Activated T-helper 17 cell treated with anti-CD3 and anti-CD28 coated beads, Interleukin-2, amount 50 U/mL, for 72 hours (primary cell): ENCODE measurements around the gene PLPP2. TPM values are rescaled to one million over a fixed set of nuclear protein-coding genes. Genes with fewer than 3 reads are reported as not detected.
A peak's percentile ranks its signal among the peaks of the same experiment; 100 is the strongest.

Experiments
- ATAC-seq: fragments of 150-1000 bp; cut with Tn5 transposase; replicated peaks from 2 replicates; pipeline ENCODE4 v1.10.0; 2021; ENCODE audit warnings: mild to moderate bottlenecking, moderate library complexity
- H3K27ac Mint-ChIP-seq: one replicate; pipeline ENCODE4 v1.8.0; 2022; ENCODE audit warnings: mixed read lengths
- H3K27me3 Mint-ChIP-seq: one replicate; pipeline ENCODE4 v1.8.0; 2022; ENCODE audit warnings: mixed read lengths
- H3K36me3 Mint-ChIP-seq: one replicate; pipeline ENCODE4 v1.8.0; 2022; ENCODE audit warnings: low read depth, mild to moderate bottlenecking, mixed read lengths
- H3K4me1 Mint-ChIP-seq: one replicate; pipeline ENCODE4 v1.8.0; 2022; ENCODE audit warnings: mixed read lengths
- H3K4me3 Mint-ChIP-seq: one replicate; pipeline ENCODE4 v1.8.0; 2022; ENCODE audit warnings: mild to moderate bottlenecking, mixed read lengths
- H3K9me3 Mint-ChIP-seq: one replicate; pipeline ENCODE4 v1.8.0; 2022; ENCODE audit warnings: mixed read lengths
- total RNA-seq, 2 donors: library from RNA; stranded (reverse); gene quantifications; one replicate each; pipeline ENCODE4 v1.2.3, GENCODE V29; 2022

The PLPP2 gene
- total RNA-seq, 2 donors from 2014 or later, result 1.3 to 3.8 TPM

DNA sequence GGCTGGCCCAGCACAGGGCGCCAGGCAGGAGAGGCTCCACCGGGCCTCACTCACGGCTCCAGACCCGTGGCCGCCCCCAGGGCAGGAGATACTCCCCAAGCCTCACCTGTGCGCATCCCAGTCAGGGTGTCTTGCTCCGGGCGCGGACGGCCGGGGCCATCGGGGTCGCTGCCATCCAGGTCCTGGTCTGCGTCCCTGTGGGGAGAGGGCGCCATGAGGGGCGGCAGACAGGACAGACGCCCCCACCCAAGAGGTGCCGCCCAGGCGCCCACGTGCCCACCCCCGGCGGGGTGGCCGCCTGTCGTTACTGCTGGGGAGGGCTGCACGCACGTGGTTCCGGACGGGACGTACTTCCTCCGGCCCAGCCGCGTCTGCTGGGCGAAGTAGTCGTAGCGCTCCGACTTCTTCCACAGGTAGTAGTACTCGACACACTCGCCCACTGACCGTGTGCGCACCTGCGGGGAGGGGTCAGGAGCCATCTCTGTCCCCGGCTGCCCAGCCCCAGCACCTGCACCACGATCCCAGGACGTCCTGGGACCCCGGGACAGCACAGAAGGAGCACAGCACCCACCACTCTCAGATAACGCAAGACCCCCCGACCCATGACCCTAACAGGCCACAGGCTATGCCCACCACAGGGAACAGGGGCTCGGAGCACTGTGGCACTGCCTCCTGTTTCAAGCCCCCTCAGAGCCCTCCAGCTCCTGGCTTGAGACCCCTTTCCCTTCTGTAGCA, 17.4 kb upstream of the PLPP2 start:
- Mint-ChIP-seq H3K27me3 (no peaks in the 10 kb centered on the region), H3K36me3 (peaks cover 24% of the 10 kb centered on the region)

DNA sequence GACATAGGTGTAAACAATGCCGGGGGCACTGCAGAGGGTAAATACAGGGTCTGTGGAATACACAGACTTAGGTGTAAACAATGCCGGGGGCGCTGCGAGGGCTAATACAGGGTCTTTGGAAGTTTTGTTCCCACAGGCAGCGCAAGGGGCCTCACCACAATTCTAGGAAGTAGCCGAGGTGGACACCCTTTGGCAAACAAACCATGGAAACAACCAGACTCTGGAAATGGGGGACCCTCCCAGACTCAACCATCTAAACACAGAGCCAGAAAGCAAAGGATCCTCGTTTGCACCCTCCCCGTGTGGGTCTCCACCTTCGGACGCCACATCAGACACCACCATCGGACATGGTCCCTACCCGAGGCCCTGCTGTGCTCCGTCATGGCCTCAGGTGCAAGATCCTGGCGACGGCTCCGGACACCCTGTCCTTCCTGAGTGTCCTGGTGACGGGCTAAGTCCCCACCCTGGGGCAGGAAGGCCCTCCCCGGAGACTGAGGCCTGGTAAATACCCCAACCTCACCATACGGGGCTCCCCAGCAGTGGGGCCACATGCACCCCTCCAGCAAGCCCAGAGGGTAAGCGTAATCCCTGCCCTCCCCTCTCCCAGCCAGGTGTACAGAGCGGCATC, 16.7 kb upstream of the PLPP2 start:
- Mint-ChIP-seq H3K9me3 (no peaks in the 10 kb centered on the region), H3K36me3 (peaks cover 21% of the 10 kb centered on the region), H3K4me3 (no peak overlapping the region), H3K4me1 (no peaks in the 10 kb centered on the region), H3K27me3 (no peaks in the 10 kb centered on the region), H3K27ac (no peak overlapping the region)
- ATAC-seq, result no peak

More for the DNA sequence above, 17.4 kb upstream of the PLPP2 start:
- Mint-ChIP-seq H3K4me3 (no peak overlapping the region), H3K4me1 (no peaks in the 10 kb centered on the region), H3K9me3 (no peaks in the 10 kb centered on the region), H3K27ac (no peak overlapping the region)
- no peak for ATAC-seq

DNA sequence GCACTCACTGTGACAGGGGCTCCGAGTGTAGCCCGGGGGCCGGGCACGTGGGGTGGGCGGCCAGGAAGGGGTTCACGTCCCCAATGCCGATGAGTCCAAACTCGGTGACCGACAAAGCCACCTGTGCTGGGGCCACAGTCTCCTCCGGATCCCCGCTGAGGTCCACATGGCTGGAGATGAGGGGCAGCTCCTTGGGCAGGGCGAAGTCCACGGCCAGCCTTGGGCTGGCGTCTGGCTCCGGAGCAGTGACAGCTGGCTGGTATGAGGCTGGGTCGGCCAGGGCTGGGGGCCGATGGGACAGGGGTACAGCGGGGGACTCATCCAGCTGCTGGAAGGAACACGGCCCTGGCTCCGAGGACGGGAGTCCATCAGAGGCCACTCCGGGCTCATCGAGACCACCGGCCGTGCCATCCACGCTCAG, 15.9 kb upstream of the PLPP2 start:
- Mint-ChIP-seq H3K4me3 (no peak overlapping the region), H3K27ac (no peak overlapping the region), H3K4me1 (no peaks in the 10 kb centered on the region), H3K27me3 (no peaks in the 10 kb centered on the region), H3K36me3 (peaks cover 21% of the 10 kb centered on the region), H3K9me3 (no peaks in the 10 kb centered on the region)
- no peak for ATAC-seq

DNA sequence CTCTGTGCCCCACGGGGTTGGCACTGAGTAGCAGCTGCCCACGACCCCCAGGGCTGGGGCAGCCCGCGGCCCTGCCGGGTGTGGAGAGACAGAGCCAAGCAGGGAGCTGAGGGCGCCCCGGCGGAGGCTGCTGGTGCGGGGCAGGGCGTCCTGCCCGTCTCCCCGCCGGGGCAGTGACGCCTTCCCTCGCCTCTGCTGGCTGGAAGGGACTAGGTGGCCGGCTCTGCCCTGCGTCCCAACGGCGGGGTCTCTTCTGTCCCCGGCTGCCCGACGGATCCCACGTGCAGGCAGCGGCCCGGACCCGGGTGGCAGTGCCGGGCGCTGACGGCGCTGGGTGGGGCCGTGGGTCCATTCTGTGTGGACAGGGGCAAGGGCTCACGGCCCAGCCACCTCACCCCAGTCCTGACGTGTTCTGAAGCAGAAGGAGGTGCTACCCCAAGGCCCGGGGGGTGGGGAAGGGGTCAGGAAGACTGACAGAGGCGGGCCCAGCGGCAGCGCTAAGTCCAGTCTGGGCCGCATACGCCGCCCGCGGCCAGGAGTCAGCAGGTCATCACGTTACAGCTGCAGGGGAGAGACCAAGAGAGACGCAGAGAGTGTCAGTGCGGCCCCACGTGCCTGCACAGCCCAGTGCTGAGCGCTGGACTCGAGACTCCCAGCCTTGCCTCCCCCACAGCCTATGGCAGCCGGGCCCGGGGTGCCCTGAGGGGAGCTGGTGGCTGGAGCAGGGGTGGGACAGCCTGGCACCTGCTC, 15.1 kb upstream of the PLPP2 start:
- Mint-ChIP-seq H3K9me3 (no peaks in the 10 kb centered on the region), H3K36me3 (peaks cover 21% of the 10 kb centered on the region), H3K27ac (no peak overlapping the region), H3K4me3 (no peak overlapping the region), H3K4me1 (no peaks in the 10 kb centered on the region), H3K27me3 (no peaks in the 10 kb centered on the region)
- no peak for ATAC-seq

DNA sequence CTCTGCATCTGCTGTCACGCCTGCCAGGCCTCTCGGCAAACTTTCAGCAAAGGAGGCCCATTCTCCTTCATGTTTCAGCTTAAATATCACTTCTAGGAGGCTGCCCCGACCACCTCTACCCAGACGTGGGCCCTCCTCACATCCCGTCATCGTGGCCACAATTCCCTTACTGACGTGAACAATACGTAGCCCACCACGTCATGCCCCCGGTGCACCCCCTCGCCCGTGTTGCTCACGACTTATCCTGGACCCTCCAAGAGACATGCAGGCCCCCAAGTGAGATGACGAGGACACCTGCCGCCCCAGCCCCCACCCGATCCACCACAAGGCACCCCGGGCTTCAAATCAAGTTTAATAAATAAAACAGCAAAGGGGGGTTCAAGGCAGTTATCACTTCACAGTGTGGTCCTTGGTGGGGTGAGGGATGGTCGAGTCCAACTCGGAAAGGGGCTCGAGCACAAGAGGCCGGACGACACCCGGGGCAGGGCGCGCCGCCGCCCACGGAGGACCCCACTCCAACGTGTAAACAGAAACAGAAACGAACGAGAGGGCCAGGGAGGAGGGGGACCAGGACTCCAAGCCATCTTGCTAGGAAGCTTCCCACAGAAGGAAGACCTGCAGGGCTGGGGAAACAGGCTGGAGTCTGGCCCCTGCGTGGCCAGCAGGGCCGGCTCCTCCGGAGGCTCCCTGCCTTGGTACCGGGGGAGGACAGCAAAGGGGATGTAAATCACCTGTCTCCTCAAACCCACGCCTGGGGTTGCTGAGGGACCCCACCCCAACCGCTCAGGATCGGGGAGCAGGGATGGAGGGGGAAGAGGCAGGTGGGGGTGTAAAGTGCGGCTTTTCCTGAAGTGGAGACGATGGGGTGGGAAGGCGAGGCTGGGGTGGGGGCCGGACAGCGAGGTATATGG, 14.3 kb upstream of the PLPP2 start:
- Mint-ChIP-seq H3K4me3 (no peak overlapping the region), H3K27ac (no peak overlapping the region)

DNA sequence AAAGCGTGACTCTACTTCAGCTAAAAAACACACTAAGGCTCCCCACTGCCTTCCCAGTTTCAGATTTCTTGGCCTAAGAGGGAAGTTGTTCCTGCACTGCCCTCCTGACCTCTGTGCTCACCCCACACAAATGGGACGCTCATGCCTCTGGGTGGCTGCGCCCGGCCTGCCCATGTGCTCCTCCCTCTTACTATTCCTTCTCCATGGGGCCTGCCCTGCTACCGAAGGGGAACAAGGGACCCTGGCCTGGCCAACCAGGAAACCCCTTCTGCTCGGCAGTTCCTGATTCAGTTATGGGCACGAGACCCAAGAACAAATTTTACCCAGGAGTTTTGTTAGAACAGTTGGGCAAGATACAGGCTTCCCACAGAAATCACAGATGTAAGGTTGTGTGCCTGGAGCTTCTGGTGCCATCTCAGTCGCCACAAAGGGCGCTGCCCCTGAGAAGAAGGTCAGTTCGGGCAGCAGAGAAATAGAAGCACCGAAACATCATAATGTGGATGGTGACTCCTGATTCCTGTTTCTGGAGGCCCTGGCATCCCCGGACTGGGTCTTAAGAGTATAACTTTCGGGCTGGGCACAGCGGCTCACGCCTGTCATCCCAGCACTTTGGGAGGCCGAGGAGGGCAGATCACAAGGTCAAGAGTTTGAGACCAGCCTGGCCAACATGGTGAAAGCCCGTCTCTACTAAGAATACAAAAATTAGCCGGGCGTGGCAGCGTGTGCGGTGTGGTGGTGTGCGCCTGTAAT, 5.4 kb upstream of the PLPP2 start:
- no peak overlapping the region for H3K4me3 Mint-ChIP-seq
- H3K27ac Mint-ChIP-seq, result no peak overlapping the region
- no peaks in the 10 kb centered on the region for H3K9me3 Mint-ChIP-seq
- peaks cover 23% of the 10 kb centered on the region for H3K27me3 Mint-ChIP-seq
- no peaks in the 10 kb centered on the region for H3K4me1 Mint-ChIP-seq
- no peak for ATAC-seq
- no peaks in the 10 kb centered on the region for H3K36me3 Mint-ChIP-seq

More for the DNA sequence above, 14.3 kb upstream of the PLPP2 start:
- Mint-ChIP-seq H3K36me3 (peaks cover 15% of the 10 kb centered on the region), H3K9me3 (no peaks in the 10 kb centered on the region), H3K4me1 (no peaks in the 10 kb centered on the region), H3K27me3 (no peaks in the 10 kb centered on the region)
- ATAC-seq, result no peak

DNA sequence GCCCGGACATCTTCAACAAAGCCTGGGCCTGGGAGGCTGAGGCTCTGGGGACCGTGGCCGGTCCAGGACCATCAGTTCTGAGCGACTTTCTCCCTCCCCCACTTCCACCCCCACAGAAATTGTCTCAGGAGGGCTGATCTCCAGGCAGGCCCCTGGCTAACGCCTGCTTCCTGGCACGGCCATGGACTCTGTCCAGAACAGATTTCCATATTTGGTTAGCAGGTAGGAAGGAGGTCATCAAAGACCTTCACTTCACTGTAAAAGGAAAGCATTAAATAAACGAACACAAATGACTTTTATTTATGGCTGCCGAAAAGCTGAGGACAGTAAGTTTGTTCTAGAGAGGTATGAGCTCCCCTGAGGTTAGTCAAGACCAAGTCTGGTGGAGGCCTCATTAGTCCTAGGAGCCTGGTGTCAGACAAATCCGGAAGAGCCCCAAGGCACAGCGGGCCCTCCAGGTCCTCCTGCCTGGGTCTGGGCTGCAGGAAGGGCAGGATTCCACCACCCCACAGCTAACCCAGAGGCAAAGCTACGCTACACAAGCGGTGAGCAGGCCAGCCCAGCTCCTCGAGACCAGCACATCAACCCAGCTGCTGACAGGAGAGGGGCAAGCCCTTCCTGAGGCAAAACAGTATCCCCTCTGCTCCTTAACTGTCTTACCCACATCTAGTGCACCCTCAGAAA, 4.6 kb upstream of the PLPP2 start:
- H3K4me3 Mint-ChIP-seq, result no peak overlapping the region
- ATAC-seq, result no peak
- H3K27me3 Mint-ChIP-seq, result peaks cover 23% of the 10 kb centered on the region
- no peaks in the 10 kb centered on the region for H3K36me3 Mint-ChIP-seq
- H3K9me3 Mint-ChIP-seq, result no peaks in the 10 kb centered on the region
- H3K27ac Mint-ChIP-seq, result no peak overlapping the region
- H3K4me1 Mint-ChIP-seq, result no peaks in the 10 kb centered on the region

DNA sequence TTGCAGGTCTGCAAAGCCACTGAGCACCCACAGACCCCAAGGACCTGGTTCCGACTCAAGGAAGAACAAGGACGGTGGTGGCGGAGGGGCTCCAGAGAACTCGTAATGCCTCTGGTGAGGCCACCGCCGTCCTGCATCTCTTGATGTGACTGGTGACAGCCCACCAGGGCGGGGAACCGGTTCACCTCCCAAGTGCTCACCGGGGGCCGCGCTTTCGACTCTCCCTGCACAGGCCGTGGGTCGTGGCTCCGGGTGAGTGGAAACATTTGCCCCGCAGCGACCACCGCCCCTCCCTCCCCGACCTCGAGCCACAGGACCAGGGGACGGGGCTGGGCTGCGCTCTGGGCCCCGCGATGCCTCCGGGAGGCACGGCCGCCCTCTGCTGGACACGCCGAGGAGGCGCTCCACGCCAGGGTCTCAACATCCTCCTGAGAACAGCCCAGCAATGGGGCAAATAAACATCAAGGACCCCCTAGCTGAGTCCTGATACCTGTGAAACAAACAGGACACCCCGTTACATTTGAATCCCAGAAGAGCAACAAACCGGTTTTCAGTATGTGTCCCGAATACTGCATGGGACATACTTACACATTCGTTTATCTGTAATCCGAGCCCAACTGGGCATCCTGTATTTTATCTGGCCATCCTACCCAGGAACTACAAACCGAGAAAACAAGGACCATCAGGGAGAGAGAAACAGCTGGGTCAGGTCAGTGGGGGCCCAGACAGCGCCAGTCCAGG, 3.9 kb upstream of the PLPP2 start:
- ATAC-seq, result peak; percentile 64
- no peaks in the 10 kb centered on the region for H3K4me1 Mint-ChIP-seq
- no peak overlapping the region for H3K4me3 Mint-ChIP-seq
- H3K36me3 Mint-ChIP-seq, result no peaks in the 10 kb centered on the region
- H3K27me3 Mint-ChIP-seq, result peaks cover 23% of the 10 kb centered on the region
- H3K9me3 Mint-ChIP-seq, result no peaks in the 10 kb centered on the region
- H3K27ac Mint-ChIP-seq, result no peak overlapping the region

DNA sequence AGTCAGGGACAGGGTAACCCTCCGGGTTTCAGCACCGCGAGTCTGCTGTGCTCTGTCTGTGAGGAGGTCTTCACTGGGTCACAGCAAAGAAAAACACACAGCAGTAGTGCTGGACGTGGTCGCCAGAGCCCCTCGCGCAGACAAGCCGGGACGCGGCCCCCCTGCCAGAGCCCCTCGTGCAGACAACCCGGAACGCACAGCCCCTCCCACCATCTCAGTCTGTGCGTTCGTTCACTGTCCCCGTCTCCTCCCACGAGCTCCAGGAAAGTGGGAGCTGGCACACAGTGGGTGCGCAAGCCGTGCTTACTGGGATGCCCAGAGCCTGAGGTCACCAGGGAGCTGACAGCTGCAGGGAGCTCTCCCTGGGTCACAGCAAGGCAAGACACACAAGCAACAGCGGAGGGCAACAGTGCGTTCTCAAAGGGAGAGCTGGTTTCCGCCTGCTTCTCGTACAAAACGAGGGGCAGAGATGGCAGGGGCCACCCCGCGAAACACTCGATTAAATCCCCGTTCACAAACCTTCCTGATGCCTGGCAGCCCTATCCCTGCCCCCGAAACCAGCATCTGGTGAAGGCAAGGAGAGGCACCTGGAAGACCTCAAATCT, 3.2 kb upstream of the PLPP2 start:
- Mint-ChIP-seq H3K27ac (no peak overlapping the region), H3K27me3 (peaks cover 26% of the 10 kb centered on the region), H3K9me3 (no peaks in the 10 kb centered on the region), H3K36me3 (no peaks in the 10 kb centered on the region), H3K4me1 (no peaks in the 10 kb centered on the region), H3K4me3 (no peak overlapping the region)
- no peak for ATAC-seq

DNA sequence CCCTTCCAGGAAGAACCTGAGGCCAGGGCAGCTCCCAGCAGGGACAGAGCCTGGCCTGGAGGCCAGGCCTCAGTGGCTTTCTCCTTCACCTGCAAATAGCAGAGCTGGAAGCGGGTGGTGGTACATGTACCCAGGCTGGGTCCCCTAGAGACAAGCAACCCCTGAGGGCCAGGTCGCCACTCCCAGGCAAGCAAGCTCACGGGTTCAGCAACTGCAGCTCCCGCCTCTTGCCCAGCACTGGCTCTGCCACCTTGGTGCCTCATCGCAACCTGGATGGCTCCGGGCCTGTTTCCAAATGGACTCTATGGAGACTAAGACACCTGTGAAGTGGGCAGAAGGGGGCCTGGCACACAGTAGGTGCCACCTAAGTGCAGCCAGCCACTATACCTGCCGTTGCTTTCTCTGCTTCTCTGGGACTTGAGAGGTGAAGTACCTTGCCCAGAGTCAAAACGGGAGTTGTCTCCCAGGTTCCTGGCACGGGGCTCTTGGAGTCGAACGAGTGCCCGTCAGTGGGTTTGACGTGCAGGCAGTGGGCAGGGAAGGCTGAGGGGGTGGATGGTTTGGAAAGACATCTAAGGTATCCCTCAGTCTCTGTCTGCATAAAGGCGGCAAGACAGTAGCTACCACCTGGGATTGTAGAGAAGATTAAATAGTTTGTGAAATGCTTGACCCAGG, 2.4 kb upstream of the PLPP2 start:
- no peaks in the 10 kb centered on the region for H3K36me3 Mint-ChIP-seq

DNA sequence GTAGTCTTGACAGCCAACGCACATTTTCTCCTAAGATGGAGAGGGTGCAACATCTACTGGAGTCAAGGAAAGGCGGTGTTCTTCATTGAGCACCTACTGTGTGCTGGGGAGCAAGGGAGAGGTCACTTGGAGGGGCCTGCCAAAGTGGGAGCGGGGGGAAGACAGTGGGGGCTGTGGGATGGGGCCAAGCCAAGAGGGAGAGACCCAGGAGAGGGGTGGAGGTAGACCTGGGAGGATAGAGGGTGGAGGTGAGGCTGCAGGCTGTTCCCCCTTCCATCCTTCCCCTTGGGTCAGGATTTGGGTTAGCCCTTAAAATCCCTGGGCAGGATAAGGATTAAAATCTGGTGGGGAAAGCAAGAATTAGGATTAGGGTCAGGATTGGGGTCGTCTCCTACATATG, 1.7 kb upstream of the PLPP2 start:
- H3K36me3 Mint-ChIP-seq, result no peaks in the 10 kb centered on the region
- peaks cover 30% of the 10 kb centered on the region for H3K27me3 Mint-ChIP-seq
- no peaks in the 10 kb centered on the region for H3K9me3 Mint-ChIP-seq
- H3K4me1 Mint-ChIP-seq, result no peaks in the 10 kb centered on the region
- no peak overlapping the region for H3K27ac Mint-ChIP-seq
- no peak for ATAC-seq
- no peak overlapping the region for H3K4me3 Mint-ChIP-seq

More for the DNA sequence above, 2.4 kb upstream of the PLPP2 start:
- ATAC-seq, result no peak
- no peak overlapping the region for H3K4me3 Mint-ChIP-seq
- H3K9me3 Mint-ChIP-seq, result no peaks in the 10 kb centered on the region
- no peaks in the 10 kb centered on the region for H3K4me1 Mint-ChIP-seq
- H3K27ac Mint-ChIP-seq, result no peak overlapping the region
- peaks cover 30% of the 10 kb centered on the region for H3K27me3 Mint-ChIP-seq

DNA sequence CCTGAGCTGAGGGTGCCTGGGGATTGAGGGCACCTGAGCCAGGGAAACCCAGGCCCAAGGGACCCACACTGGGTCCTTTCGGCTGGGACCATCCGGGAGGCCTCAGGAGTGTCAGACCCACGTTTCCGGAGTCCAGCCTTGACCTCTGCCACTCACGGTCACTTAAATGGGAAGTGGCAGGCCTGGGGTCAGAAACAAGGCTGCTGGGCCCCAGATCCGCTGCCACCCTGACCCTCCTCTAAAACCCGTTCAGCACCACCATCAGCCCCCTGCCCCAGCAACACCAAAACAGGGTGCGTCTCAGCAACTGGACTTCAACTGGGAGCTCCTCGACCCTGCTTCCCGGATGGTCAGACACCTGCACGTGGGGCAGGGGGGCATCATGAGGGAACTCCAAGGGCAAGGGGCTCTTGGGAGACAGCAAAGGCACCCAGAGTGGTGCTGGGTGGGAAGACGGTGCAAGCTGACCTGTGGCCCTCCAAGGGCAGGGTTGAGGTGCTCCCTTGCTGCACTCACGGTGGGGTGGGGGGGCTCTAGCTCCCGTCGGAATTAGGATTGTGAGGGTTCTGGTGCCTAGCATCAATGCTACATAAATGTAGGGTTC, 1.2 kb upstream of the PLPP2 start:
- no peak for ATAC-seq
- peaks cover 30% of the 10 kb centered on the region for H3K27me3 Mint-ChIP-seq
- H3K36me3 Mint-ChIP-seq, result no peaks in the 10 kb centered on the region
- no peak overlapping the region for H3K4me3 Mint-ChIP-seq
- no peak overlapping the region for H3K27ac Mint-ChIP-seq
- H3K4me1 Mint-ChIP-seq, result no peaks in the 10 kb centered on the region
- H3K9me3 Mint-ChIP-seq, result no peaks in the 10 kb centered on the region
